Iris pigment epithelial cell (primary cell): ENCODE measurements around the gene UNKL.
"Not testable (repeated sequence)": the region's sequence is repeated elsewhere in the genome, so short reads cannot be mapped to it uniquely, and the experiment has no call there.

ENCODE experiments used
- DNase-seq: peaks from one replicate; pipeline ENCODE4 v3.0.0-alpha.2; 2011; ENCODE audit warnings: low read depth

The UNKL gene

DNA sequence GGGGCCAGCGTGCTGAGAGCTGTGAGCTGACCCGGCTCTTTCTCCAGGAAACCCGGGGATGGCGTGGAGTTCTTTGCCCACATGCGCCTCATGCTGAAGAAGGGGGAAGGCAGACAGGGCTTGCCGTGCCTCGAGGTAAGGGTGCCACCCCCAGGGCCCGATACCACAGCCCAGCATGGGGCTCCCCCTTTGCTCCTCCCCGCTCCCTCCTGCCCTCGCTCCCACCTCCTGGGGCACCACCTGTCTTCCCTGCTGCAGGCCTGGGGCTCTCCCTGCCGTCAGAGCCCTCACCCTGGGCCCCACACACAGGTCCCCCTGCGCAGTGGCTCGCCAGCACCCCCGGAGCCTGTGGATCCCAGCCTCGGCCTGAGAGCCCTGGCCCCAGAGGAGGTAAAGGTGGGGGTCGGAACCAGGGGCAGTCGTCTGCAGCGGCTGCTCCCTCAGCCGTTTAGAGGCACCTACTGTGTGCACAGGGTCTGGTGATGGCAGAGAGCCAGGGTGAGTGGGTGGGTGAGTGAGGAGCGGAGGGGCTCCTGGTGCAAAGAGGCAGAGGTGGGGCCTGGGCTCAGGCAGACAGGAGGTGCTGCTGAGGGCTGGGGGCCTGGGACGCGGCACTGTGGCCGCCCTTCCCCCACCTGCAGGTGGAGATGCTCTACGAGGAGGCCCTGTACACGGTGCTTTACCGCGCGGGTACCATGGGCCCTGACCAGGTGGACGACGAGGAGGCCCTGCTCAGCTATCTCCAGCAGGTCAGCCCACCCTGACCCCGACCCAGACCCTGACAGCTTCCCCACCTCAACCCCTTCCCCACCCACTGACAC lies 75.4 kb downstream of the UNKL start:
- no peak for DNase-seq

DNA sequence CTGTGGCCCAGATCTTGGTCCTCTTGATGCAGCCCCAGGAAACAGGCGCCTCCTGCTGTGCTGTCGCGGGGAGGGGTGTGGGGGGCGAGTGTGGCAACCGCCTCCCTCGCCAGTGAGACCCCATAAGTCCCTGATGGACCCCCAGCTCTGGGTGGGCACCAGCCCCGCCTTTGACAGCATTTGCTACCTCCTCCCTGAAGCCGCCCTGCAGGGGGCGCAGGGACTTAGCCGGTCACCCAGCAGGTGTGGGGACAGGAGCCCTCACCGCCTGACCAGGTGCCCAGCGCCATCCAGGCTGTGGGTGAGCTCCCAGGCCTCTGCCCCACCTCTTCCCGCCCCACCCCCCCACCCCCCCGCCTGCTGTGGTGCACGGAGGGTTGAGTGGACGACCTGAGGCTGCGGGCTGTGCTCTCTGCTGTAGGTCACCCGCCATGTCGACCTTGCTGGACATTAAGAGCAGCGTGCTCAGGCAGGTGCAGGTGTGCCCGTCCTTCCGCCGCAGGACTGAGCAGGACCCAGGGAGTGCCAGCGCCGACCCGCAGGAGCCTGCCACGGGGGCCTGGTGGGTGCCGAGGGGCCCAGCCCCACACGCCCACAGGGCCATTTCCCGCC lies 76.3 kb downstream of the UNKL start:
- no peak for DNase-seq

DNA sequence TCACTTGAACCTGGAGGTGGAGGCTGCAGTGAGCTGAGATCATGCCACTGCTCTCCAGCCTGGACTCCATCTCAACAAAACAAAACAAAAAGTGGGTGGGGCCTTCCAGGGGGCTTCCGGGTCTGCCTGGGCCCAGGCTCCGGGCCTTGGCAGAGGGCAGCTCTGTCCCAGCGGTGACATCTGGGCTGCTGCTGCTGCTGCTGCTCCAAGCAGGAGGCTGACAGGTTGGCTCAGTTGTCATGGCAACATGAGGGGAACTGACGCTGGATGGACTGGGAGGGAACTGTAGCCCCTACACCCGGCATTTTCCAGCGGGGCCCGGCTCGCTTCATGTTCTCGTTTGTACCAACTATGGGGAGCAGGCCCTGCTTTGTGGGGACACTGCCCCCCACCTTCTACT lies 77.0 kb downstream of the UNKL start:
- no peak for DNase-seq

DNA sequence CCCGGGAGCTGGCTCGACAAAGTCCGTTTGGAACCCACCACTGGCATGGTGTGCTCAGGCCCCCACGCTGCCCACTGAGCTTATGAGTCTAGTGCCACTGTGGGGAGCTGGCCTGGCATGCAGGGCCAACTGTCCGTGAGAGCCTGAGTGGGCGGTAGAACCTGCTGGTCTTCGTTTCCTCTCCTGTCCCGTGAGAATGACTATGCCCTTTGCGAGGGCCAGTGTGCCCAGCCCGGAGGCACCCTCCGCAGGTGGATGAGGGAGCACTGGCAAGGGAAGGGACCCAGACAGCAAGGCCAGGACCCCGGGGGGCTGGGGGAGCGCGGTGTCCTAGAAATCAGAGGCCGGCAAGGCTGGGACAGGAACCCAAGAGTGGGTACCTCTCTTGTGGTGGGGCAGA lies 77.9 kb downstream of the UNKL start:
- DNase-seq = no peak

DNA sequence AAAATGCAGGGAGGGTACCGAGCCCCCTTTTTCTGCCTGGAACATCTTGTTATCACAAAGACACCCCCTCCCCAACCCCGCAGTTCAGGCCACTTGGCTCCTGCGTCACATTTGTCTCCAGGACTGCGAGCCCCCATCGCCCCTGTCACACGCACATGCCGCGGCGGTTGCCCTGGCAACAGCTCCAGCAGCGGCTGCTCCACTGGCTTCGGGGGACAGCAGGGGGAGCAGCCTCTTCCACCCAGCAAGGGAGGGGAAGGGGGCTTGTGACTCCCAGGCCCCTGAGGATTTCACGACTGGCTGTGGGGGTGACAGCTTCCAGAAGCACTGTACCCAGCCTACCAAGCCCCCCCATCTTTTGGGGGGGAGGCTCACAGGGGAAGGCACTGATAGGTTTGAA lies 78.5 kb downstream of the UNKL start:
- no peak for DNase-seq

DNA sequence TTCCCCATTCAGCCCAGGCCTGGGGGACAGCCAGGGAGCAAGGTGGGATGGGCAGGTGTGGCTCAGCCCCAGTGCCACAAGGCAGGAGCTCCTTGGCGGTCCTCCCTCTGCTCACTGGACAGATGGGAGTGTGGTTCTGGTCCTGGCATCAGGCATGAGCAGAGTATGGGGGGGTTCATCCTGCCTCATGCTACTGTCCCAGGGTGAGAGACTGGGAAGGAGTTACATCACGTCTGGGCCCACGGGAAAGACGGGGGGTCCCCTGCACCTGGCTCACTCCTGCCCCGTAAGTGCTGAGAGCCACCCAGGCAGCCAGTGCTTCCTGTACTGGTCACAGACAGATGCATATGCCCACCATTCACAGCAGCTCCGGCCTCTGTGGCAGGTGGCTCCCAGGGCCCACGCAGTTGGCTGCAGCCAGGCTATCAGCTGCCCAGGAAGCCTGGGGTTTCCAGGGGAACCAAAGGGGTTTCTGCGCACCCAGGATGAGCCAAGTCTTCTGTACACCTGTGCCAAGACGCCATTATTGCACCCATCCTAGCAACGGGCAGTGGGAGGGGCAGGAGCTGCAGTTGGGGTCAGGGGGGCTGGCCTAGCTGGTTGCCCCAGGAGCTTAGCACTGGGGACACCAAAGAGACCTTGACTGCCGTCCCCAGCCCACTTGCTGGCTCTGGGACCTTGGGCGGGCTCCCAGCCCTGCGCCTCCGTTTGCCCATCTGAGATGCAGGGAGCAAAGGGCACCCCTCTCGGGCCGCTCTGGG lies 79.1 kb downstream of the UNKL start:
- DNase-seq = no peak

DNA sequence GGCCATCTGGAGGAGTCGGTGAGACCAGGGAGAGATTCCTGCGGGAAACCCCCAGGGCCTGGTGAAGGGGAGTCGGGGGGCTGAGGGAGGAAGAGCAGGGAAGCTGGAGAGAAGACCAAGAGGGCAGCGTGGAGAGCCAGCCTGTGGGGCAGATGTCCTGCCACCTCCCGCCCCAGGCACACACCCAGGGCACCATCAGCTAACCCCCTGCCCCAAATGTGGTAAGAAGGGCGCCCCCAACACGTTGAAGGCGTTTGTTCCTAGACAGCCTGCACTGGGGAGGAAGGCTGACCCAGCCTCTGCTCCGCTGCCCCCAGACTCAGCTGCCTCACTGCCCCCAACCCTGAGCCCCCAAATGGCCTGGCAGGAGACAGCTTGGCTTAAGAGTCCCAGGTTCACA lies 79.8 kb downstream of the UNKL start:
- DNase-seq = no peak

DNA sequence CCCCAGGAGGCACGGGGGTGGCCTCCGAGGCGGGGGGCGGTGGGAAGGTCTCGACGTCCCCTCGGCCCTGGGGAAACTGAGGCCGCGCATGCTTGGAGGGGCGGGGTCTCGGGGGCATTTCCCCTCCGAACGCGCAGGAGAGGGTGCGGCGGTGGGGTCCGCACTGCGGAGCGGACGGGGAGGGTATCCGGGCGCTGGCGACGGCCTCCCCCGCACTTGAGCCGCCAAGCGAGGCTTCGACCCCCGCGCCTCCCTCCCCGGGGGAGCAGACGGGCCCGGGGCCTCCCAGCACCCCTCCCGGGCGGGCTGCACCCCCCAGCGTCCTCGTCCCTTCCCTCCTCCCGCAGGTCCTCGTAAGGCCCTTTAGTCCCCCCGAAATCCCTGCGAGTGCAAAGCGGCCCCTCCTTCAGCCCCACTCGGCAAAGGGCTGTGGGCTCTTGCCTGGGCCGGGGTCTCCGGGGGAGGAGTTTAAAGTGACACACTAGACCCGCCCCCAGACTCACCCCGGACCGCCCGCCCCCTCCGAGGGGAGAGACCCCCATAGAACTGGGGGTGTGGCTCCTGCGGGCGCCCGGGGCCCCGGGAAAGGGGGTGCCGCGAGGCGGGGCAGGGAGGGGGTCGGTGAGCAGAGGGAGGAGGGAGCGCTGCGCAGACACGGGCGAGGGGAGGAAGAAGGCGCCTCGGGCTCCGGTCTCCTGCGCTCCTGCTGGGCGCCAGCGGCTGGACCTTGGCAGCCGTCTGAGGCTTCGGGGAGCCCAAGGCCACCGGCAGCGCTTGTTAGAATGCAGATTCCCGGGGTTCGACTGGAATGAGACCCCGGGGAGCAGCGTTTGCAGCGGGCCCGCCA lies 80.4 kb downstream of the UNKL start:
- DNase-seq = no peak

DNA sequence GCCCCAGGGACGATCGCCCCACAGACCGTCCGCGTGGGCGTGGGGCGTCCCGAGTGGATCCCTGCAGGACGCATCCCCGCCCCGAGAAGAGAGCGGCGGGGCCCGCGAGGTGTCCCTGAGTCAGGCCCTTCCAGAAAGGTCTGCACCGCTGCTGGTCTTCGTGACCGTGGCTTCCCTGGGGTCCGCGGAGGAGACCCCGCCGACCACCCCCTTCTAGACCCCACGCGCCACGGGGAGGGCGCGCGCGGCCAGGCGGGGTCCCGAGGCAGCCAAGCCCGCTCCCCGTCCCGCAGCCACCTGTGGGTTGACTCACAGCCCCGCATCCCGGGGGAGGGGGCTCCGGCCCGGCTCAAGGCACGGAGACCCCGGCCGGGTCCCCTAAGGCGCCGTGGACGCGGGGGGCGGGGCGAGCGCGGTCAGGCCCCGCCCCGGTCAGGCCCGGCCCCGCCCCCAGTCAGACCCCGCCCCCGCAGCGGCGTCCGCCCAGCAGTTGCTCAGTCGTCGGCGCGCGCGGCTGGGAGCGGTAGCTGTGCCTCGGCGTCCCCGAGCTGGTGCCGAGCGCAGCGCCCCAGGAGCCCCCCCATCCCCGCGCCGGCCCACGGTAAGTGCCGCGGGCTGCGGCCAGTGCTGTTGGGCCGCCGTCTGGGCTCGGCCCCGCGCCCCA lies 81.2 kb downstream of the UNKL start, which contains the start of gene BAIAP3:
Gene BAIAP3, plus strand, starts transcription at position 497 of the 664 bp plus-strand sequence. CDS start 4,905 bp downstream, outside the sequence.
- DNase-seq = peak; percentile 25

DNA sequence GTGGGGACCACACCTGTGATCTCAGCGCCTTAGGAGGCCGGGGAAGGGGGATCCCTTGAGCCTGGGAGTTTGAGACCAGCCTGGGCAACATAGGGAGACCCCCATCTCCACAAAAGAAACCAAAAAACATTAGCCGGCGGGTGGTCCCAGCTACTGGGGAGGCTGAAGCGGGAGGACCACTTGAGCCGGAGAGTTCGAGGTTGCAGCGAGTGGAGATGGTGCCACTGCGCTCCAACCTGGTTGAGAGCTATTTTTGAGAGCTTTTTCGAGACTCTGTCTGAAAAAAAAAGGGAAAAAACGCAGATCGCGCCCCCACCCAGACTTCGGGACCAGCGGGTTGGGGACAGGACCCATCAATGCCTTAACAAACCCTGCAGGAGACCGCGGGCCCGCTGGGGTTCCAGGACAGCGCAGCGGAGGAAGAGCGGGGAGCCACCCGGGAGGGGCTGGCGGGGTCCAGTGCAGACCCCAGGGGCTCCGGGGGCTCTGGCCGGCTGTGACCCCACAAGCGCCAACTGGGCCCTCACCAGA lies 81.8 kb downstream of the UNKL start:
- DNase-seq = no peak

DNA sequence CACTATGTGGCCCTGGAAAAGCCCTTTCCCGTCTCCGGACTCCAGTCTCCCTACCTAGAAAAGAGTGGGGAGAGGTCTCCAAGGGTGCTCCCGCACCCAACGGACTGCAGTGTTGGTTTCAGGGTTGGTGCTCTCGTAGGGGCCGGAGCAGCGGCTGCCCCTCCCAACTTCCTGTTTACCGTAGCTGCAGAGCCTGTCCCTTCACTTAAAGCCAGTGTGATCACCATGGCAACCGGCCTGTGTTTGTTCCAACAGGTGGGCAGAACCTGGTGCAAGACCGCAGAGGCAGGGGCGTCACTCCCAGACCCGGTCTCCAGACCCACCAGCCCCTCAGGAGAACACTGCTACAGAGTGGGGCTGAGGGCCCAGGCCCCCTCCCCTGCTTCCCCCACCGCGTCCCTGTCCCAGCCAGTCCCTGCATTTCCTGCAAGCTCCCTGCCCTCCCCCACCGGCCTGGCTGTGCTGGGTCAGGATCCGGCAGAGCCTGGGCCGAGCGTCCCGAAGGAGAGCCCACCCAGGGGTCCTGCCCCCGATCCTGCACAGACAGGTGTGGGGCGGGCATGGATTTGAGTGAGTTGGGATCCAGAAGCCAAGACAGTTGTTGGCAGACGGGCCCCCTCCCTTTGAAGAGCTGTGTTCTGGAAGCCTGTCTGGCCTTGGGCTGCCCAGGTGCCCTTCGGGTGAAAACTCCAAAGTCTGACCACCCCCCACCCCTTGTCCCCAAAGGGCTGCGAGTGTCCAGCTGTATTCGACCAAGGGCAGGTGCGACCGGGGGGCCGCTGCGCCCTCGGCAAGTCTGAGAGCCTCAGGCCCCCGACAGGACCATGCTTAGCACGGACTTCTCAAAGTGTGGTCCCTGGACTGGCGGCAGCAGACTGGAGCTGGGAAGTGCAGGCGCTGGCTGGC lies 82.5 kb downstream of the UNKL start:
- DNase-seq = peak; percentile 61

DNA sequence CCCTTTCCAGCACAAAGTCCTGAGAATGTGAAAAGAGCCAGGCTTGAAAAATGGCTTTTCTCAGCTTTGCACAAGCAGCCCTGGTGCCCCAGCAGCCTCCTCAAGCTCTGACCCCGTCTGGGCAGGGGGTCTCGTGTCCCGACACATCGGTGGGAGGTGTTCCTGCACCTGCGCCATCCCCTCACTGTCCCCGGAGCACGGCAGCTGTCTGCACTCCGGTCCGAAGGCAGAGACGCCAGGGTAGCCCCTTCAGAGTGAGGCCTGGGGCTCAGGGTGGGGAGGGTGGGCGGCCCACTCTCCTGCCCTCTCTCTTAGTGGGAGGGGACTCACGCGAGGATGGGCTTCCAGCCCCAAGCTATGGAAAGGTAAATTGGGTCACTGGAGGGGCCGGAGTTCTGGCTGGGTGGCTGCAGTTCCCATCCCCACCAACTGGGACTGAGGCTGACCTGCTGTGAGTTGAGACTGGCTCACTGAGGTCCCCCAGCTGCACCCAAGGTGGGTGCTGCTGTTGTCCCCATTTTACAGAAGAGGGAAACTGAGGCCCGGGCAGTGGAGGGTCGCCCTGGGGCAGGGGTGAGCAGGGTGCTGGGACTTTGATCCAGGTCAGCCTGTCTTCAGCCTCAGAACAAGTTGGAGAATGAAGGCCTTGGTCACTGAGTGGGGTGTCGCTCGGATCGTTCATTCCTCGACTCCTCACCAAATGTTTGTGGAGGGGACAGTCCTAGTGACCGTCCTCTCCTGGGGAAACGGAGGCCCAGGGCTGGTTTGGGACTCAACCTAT lies 83.4 kb downstream of the UNKL start:
- no peak for DNase-seq

DNA sequence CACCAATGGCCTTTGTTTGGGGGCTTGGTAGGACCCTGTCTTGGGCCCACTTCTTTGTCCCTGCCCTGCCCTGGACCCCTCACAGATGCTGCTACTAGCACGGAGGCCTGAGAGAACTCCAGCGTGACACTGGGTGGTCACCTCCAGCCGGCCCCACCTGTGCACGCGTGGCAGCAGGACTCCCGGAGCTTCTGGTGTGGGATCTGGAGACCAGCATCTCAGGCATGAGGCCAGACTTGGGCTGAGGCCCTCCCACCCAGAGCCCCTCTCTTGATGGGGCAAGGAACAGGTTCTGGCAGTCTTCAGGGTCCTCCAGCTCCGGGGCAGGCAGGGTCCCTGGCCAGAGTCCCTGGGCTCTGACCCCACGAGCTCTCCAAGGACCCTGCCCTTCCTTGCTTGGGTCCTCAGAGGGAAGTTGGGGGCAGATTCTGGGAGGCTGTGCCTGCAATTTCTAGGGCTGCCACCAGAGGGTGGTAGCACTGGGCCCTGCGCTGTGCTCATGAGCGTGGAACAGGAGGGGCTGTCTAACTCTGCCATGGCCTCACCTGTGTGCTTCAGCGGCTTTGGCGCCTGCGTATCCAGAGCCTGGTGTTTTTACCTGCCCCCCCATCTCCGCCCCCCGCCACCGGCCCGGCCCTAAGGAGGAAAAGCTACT lies 84.1 kb downstream of the UNKL start:
- no peak for DNase-seq

DNA sequence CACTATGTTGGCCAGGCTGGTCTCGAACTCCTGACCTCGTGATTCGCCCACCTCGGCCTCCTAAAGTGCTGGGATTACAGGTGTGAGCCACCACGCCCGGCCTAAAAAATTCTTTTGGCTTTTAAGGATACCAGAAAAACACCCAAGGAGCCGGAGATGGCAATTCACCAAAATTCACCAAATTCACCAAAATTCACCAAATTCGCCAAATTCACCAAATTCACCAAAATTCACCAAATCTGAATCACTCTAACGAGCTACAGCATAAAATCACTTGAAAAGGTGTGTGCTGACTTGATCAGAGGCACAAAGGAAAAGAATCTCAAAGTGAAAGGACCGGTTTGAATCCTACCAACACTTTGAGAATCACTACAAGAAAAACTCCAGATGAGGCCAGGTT lies 85.5 kb downstream of the UNKL start:
- DNase-seq = not testable (repeated sequence)

DNA sequence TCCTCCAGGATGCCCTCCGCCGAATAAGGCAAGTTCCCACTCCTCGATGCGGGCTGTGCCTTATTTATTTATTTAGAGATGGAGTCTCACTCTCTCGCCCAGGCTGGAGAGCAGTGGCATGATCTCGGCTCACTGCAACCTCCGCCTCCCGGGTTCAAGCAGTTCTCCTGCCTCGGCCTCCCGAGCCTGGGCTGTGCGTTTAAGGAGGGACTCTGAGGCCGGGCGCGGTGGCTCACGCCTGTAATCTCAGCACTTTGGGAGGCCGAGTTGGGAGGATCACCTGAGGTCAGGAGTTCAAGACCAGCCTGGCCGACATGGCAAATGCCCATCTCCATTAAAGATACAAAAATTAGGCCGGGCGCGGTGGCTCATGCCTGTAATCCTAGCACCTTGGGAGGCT lies 86.4 kb downstream of the UNKL start:
- DNase-seq = not testable (repeated sequence)

DNA sequence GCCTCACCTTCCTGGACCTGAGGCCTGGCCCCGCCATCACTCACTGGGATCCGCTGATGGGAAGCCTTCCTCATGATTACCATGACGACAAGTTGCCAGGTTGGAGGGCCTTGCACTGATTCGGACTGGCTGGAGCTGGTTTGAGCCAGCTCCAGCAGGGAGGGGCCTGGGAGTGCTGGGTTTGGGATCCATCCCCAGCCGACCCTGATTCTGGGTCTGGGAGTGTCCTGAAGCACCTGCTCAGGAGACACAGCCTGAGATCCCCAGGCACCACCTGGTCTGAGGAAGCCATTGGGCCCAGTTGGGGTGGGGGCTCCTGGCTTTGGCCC lies 86.9 kb downstream of the UNKL start:
- no peak for DNase-seq

DNA sequence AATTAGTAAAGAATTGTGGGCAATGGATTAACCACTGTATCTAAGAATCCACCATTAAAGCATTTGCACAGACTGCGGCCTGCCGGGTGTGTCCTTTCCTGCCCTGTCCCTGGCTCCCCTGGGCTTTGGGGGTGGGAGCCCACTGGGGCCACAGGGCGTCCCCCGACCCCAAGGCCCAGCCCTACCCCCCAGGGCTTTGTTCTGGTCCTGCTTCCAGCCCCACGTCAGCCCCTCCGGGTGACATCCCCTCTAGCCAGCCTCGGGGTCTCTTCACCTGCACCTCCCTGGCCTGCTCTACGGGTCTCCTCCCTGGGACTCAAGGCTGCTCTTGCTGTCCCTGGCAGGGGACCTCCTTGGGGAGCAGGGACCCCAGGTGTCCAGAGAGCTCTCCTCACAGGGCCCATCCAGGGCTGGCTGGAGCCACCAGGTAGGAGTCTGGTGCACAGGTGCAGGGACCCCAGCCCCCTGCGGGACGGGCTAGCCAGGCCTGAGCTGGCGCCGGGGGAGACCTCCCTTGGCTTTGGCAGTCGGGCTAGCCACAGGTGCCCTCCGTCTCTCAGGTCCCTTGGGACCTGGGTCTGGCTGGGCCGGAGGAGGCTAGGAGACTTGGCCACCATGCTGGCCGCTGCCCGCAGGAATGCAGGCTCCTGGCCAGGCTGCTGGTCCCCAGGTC lies 87.4 kb downstream of the UNKL start:
- DNase-seq = no peak

DNA sequence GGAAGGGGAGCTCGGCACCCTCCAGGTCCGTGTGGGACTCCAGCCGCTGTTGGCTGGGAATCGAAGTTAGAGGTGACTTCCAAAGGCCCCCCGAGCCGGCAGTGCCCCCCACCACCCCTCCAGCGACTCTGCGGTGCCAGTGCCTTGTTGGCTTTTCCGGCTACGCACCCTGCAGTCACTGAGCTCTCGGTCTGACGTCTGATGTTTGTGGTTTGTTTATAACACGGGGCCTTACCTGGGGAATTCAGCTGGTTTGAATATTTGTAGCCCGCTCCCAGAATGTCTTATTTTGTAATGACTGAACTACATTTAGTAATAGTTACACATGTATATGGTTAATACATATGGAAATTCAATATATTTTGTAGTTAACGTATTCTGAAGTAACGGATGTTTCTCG lies 88.1 kb downstream of the UNKL start:
- no peak for DNase-seq
